ENCODE results near the gene NXF2.
"Not testable (repeated sequence)": the region's sequence is repeated elsewhere in the genome, so short reads cannot be mapped to it uniquely, and the experiment has no call there.

The NXF2 gene, protein sequence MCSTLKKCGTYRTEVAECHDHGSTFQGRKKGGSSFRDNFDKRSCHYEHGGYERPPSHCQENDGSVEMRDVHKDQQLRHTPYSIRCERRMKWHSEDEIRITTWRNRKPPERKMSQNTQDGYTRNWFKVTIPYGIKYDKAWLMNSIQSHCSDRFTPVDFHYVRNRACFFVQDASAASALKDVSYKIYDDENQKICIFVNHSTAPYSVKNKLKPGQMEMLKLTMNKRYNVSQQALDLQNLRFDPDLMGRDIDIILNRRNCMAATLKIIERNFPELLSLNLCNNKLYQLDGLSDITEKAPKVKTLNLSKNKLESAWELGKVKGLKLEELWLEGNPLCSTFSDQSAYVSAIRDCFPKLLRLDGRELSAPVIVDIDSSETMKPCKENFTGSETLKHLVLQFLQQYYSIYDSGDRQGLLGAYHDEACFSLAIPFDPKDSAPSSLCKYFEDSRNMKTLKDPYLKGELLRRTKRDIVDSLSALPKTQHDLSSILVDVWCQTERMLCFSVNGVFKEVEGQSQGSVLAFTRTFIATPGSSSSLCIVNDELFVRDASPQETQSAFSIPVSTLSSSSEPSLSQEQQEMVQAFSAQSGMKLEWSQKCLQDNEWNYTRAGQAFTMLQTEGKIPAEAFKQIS

DNA sequence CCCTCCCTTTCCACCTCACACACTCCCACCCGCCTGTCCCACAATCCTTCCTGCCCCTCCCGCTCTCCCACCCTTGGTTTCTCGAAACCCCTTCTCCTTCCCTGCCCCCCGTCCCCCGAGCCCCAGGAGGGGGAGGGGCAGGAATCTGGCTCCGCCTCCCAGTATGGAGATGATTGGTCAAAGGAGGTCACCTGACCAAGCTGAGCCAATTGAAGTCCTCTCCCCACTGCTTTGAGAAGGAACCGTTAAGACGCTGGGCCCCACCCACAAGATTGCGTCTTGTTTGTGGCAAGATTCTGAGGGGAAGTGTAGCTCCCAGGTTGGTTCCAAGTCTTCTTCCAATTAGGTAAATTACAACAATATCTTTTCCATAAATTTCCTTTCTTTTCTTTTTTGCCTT lies at the start of gene NXF2:
NXF2 (plus strand) TSS at position 275 of the 400 bp plus-strand sequence. CDS start 59,912 bp downstream, outside the sequence.
- not testable (repeated sequence) for DNase-seq

DNA sequence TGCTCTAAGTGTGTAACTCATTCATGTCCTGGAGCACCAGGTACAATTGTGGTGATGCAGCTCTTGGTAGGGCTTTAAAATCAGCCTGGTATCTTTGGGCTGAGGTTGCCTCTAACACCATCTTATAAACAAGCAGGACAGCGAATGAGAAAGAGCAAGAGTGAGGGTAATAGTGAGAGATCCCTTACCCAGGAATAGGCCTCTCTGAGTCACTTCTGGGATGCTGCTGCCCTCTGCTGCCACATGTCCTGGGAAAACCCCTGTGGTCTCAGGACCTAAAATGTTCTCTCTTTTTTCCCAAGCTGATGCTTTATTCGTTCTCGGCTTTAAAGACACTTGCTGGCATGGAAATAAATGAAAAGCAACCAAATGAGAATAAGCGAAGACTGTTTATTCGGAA lies 39.0 kb upstream of the NXF2 start:
- DNase-seq, result not testable (repeated sequence)

DNA sequence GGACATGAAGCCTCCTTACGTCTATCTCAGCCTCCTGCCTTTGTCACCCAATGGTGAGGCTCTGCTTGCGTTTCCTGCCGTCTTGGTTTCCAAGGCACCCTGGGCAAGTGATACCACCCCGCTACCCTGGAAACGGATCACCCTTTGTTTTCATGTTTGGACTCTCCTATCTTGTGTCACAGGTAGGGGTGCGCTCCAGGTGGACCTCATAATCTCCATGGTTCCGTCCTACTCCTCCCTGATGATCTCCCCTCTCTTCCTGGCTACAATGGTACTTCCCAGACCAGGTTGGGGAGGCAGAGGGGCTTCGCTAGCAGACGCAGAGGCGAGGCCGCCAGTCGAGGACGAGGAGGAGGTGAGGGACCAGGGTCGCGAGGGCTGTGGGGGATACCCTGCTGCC lies 32.0 kb upstream of the NXF2 start, which contains the start of gene TCP11X1:
TCP11X1 (plus strand) TSS at position 316 of the 400 bp plus-strand sequence.
- not testable (repeated sequence) for DNase-seq

DNA sequence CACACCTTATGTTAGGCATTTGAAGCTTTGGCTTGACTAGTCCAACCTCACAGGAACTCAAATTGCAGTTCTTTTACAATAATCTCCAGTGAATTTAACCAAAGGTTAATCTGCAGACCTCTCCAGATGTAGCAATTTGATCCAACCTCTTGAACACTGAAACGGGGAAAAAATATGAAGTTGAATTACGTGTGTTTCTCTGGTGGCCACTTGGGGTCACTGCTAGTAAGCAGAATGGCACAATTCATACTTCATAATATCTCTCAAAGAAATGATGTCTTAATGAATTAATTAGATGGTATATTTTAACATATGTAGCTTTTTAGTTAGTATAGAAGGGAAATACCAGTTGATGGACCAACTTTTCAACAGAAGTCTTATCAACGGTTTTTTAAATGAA lies 30.5 kb upstream of the NXF2 start:
- DNase-seq, result not testable (repeated sequence)

DNA sequence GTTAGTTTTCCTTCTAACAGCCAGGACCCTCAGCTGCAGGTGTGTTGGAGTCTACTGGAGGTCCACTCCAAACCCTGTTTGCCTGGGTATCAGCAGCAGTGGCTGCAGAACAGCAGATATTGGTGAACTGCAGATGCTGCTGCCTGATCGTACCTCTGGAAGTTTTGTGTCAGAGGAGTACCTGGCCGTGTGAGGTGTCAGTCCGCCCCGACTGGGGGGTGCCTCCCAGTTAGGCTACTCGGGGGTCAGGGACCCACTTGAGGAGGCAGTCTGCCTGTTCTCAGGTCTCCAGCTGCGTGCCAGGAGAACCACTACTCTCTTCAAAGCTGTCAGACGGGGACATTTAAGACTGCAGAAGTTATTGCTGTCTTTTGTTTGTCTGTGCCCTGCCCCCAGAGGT lies 11.3 kb upstream of the NXF2 start:
- not testable (repeated sequence) for DNase-seq

DNA sequence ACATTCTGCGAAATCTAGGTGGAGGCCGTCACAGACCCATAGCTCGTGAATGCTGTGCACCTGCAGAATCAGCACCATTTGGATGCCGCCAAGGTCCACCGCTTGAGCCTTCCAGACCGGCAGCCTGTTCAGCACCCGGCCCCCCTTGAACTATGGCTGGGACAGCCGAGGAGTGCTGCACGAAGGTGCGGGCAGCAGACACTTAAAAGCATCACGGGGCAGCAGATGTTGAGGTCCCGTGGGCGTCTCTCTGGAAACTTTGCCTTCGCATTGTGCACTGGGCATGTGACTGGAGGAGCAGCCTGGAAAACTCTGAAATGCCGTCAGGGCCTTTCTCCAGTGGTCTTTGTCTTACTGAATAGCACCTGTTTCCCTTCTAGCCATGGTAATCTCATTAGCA lies 6.7 kb upstream of the NXF2 start:
- not testable (repeated sequence) for DNase-seq

DNA sequence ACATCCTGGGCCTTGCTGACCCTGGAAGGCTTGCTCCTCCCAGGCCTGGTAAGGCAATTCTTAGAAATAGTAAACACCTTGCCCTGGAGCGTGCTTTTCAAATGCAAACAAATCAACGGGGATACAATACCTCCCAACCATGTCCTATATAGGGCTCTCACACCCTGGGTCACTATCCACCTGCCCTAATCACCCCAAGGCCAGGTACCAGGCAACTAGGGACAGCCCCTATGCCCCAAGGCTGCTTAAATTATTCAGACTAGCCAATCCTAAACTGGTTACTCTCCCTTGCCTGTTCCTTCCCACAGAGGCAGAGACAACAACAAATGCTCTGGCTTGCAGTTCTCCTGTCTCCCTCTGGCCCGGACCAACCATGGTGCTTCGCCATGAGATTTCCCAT lies 25.3 kb downstream of the NXF2 start:
- DNase-seq, result not testable (repeated sequence)

DNA sequence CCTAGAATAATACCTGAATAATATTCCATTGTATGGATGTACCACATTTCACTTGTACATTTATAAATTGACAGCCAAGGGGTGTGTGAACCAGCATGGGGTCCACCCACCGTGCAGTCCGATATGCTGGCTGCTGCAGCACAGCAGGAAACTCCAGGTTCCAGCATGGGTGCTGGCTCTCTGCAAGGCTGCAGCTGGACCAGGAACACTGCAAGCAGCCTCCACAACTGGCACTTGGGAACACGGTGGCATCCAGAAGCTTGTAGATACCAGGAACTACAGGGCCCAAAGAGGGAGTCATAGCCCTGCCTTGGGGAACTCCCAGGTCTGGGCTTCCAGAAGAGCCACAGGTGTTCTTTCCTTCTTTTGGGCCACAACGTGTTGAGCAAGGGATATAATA lies 91.2 kb downstream of the NXF2 start:
- DNase-seq, result no peak
- TF ChIP-seq POLR2A (IDR thresholded peaks at IDR 0.05; ENCODE audit: low read length), result no peak
- no peak for TF ChIP-seq GATA1 (IDR thresholded peaks at IDR 0.05; ENCODE audit: low read depth, low read length)

DNA sequence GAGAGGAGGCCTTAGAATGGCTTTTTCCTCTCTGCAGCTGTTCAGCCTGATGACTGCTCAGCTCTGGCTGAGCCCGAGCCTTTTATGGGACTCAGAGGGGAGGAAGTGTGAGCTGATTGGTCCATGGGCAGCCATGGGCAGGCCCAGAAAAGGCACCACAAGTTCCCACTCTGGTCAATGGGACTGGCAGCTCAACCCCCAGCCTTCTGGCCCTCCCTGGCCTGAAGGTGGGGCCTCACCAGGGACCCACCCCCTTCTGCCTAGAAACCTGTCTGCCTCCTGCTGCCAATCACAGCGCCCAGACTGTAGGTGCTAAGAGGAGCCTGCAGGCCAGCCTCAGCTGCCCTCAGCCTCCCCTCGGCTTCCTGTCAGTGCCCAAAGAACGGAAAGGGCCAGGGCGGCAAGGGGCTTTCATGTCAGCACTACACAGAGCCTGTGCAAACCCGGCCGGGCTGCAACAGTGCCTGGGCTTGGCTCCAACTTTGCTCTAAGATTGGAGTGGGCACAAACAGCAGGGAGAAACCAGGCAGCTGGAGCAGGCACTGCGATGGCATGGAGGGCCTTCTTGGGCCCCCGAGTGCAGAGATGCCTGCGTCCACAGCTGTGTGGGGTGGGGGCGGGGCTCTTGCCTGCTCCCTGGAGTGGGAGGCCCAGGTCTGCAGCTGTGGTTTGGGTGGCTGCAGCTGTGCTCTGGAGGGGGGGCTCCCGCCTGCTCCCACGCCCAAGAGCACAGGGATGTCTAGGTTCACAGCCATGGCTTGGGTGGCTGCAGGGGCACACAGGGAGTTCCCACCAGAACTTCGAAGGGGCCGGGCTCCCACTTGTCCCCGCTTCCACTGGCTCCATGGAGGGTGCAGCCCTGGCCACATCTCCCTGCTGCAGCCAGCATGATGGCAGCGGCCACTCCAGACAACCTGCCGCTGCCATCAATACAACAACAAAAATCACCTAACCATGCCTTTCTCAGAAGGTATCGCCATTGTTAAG lies 92.6 kb downstream of the NXF2 start:
- no peak for DNase-seq
- TF ChIP-seq GATA1 (IDR thresholded peaks at IDR 0.05; ENCODE audit: low read depth, low read length) (no peak), POLR2A (IDR thresholded peaks at IDR 0.05; ENCODE audit: low read length) (no peak)

DNA sequence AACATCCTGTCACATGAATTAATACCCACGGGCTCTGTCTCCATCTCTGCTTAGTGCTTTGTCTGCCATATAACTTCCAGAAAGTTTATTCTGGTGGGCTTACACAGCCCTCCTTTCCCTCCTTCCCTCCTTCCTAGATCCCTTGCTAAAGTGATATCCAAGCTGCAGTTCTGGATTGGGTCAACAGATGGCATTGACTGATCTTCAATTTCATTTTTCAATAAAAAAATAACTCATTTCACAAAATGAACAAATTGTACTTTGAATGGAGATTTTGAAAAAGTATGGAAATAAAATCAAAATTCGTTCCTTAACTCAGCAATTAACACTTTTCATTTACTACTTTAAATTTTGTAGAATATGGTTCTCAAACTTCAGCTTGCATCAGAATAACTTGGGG lies 94.9 kb downstream of the NXF2 start:
- no peak for TF ChIP-seq GATA1 (IDR thresholded peaks at IDR 0.05; ENCODE audit: low read depth, low read length)
- no peak for TF ChIP-seq POLR2A (IDR thresholded peaks at IDR 0.05; ENCODE audit: low read length)
- no peak for DNase-seq

DNA sequence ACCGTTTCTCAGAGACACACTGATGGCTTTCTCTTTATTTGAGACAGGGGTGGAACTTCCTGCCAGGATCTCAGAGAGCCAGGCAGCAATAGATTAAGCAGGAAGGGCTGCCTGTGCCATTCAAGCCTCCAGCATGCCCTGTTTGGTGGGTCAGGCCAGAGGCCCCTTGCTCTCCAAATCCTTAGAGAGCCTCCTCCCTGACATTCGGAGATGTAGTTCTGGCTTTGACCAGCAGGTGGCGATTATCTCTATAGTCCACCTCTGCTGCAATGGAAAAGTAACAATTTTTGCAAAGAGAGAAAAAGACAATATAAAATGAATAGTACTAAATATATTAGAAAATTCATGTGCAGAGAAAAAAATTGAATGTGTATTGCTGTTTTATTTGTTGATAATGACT lies 98.9 kb downstream of the NXF2 start:
- no peak for TF ChIP-seq POLR2A (IDR thresholded peaks at IDR 0.05; ENCODE audit: low read length)
- no peak for TF ChIP-seq GATA1 (IDR thresholded peaks at IDR 0.05; ENCODE audit: low read depth, low read length)
- no peak for DNase-seq

Measured in erythroblast (primary cell).